GM23338 (cell line): Measurements from ENCODE around the gene CCN6. TPM values are rescaled to one million over a fixed set of nuclear protein-coding genes. Genes with fewer than 3 reads are reported as not detected.

Source experiments
- ATAC-seq: fragments of 200-7000 bp; cut with Tn5 transposase; 3 replicates; pipeline ENCODE4 v1.9.1; 2020
- DNase-seq: peaks from one replicate; pipeline ENCODE4 v3.0.0-alpha.2; 2015; ENCODE audit warnings: low spot score
- H2AFZ ChIP-seq: fragments of 200-600 bp; sonication (generic); 2 replicates; pipeline ENCODE4 v1.8.0; 2016; ENCODE audit warnings: antibody characterized with exemption, mild to moderate bottlenecking, moderate library complexity
- H3F3A ChIP-seq: fragments of 200-600 bp; sonication (generic); replicated peaks from 2 replicates; pipeline ENCODE4 v1.8.0; 2017; ENCODE audit warnings: antibody characterized with exemption, mixed run types, low read depth
- H3K27ac ChIP-seq: fragments of 200-600 bp; sonication (generic); 2 replicates; pipeline ENCODE4 v1.6.1; 2016; ENCODE audit warnings: low read depth
- H3K27me3 ChIP-seq: fragments of 200-600 bp; sonication (generic); 2 replicates; pipeline ENCODE4 v1.8.0; 2016; ENCODE audit warnings: mild to moderate bottlenecking, mixed run types, moderate library complexity; ENCODE audit not compliant: insufficient read depth
- H3K36me3 ChIP-seq: fragments of 200-600 bp; sonication (generic); 2 replicates; pipeline ENCODE4 v1.8.0; 2016; ENCODE audit warnings: mild to moderate bottlenecking; ENCODE audit not compliant: insufficient read depth
- H3K4me1 ChIP-seq: fragments of 200-600 bp; sonication (generic); 2 replicates; pipeline ENCODE4 v1.8.0; 2016; ENCODE audit warnings: mild to moderate bottlenecking, moderate library complexity; ENCODE audit not compliant: insufficient read depth
- H3K4me2 ChIP-seq: fragments of 200-600 bp; sonication (generic); 2 replicates; pipeline ENCODE4 v1.7.1; 2017; ENCODE audit warnings: mixed run types
- H3K4me3 ChIP-seq: fragments of 200-600 bp; sonication (generic); 2 replicates; pipeline ENCODE4 v1.6.1; 2016; ENCODE audit warnings: mixed run types
- H3K79me2 ChIP-seq: fragments of 200-600 bp; sonication (generic); replicated peaks from 2 replicates; pipeline ENCODE4 v1.8.0; 2017; ENCODE audit warnings: mild to moderate bottlenecking; ENCODE audit not compliant: insufficient read depth
- H3K9me2 ChIP-seq: fragments of 200-600 bp; sonication (generic); 2 replicates; pipeline ENCODE4 v1.8.0; 2017; ENCODE audit not compliant: insufficient read depth
- H4K20me1 ChIP-seq: fragments of 200-600 bp; sonication (generic); replicated peaks from 2 replicates; pipeline ENCODE4 v1.8.0; 2017; ENCODE audit warnings: mild to moderate bottlenecking; ENCODE audit not compliant: insufficient read depth
- H3K27ac Mint-ChIP-seq: 2 replicates; pipeline ENCODE4 v1.8.0; 2020; ENCODE audit warnings: inconsistent platforms, mild to moderate bottlenecking, moderate library complexity, mixed read lengths
- H3K27me3 Mint-ChIP-seq: 3 replicates; pipeline ENCODE4 v1.8.0; 2022; ENCODE audit warnings: low read depth, mild to moderate bottlenecking, moderate library complexity, mixed read lengths, inconsistent platforms; ENCODE audit not compliant: insufficient read depth, poor library complexity
- H3K36me3 Mint-ChIP-seq: 3 replicates; pipeline ENCODE4 v1.8.0; 2021; ENCODE audit warnings: low read depth, mild to moderate bottlenecking, inconsistent platforms, moderate library complexity, mixed read lengths
- H3K4me1 Mint-ChIP-seq: 3 replicates; pipeline ENCODE4 v1.8.0; 2020; ENCODE audit warnings: mild to moderate bottlenecking, inconsistent platforms, mixed read lengths
- H3K4me3 Mint-ChIP-seq: 3 replicates; pipeline ENCODE4 v1.8.0; 2021; ENCODE audit warnings: moderate library complexity, mild to moderate bottlenecking, inconsistent platforms, mixed read lengths
- H3K9me3 Mint-ChIP-seq: 3 replicates; pipeline ENCODE4 v1.8.0; 2020; ENCODE audit warnings: moderate library complexity, mild to moderate bottlenecking, inconsistent platforms, mixed read lengths
- CTCF ChIP-seq, 2 experiments: fragments of 200-600 bp in 1 of 2; sonication (generic) in 1 of 2; conservative IDR thresholded peaks; 2 replicates each; pipeline versions ENCODE4 v1.5.1 to v1.6.1; 2016 to 2017; ENCODE audit warnings: antibody characterized with exemption in 2 of 2, low read depth in 2 of 2, mild to moderate bottlenecking in 2 of 2, moderate library complexity in 1 of 2
- ETS1 ChIP-seq: IDR thresholded peaks from 2 replicates; pipeline ENCODE4 v1.6.1; 2016; ENCODE audit warnings: antibody characterized with exemption
- EZH2 ChIP-seq: fragments of 200-600 bp; sonication (generic); IDR thresholded peaks from one replicate; pipeline ENCODE4 v1.8.0; 2017; ENCODE audit warnings: antibody characterized with exemption, mild to moderate bottlenecking, low read depth; ENCODE audit not compliant: unreplicated experiment
- EZH2phosphoT487 ChIP-seq: fragments of 200-600 bp; sonication (generic); IDR thresholded peaks from one replicate; pipeline ENCODE4 v1.8.1; 2018; ENCODE audit warnings: antibody characterized with exemption; ENCODE audit not compliant: unreplicated experiment
- JUNB ChIP-seq: IDR thresholded peaks from one replicate; pipeline ENCODE4 v1.6.1; 2016; ENCODE audit warnings: antibody characterized with exemption; ENCODE audit not compliant: unreplicated experiment
- NANOG ChIP-seq: IDR thresholded peaks from 2 replicates; pipeline ENCODE4 v1.6.1; 2016; ENCODE audit warnings: antibody characterized with exemption, borderline replicate concordance
- POLR2AphosphoS5 ChIP-seq: IDR thresholded peaks from 2 replicates; pipeline ENCODE4 v1.6.1; 2016; ENCODE audit warnings: antibody characterized with exemption, low read depth
- REST ChIP-seq: IDR thresholded peaks from one replicate; pipeline ENCODE4 v1.6.1; 2018; ENCODE audit warnings: antibody characterized with exemption; ENCODE audit not compliant: unreplicated experiment
- ZNF114 ChIP-seq: fragments of 250-450 bp; sonication (Bioruptor Pico); IDR thresholded peaks from 2 replicates; pipeline ENCODE4 v1.5.0; 2020; ENCODE audit warnings: mild to moderate bottlenecking, moderate library complexity
- ZNF331 ChIP-seq: fragments of 250-450 bp; sonication (Bioruptor Pico); IDR thresholded peaks from 2 replicates; pipeline ENCODE4 v1.5.0; 2020; ENCODE audit warnings: low read depth, mild to moderate bottlenecking, moderate library complexity
- polyA plus RNA-seq: library from polyadenylated mRNA; unstranded; fragments of >200 nt; fragmentation: Nextera tagmentation; extraction: Ambion mirVana; gene quantifications from 2 replicates; pipeline ENCODE4 v1.2.1, GENCODE V29; 2016
- total RNA-seq: library from RNA; depleted of rRNA; stranded (reverse); fragments of >200 nt; shearing (Covaris generic); gene quantifications from 2 replicates; pipeline ENCODE4 v1.2.3, GENCODE V29; 2014

The CCN6 gene
- total and polyA plus RNA-seq, 2 experiments from 2014 or later: 0.65 TPM; not detected in 1

- TF ChIP-seq REST (no peak), ZNF114 (CRISPR knock-in tag) (no peak), EZH2phosphoT487 (no peak), ZNF331 (CRISPR knock-in tag) (no peak)
These were observed 4.7 kb upstream of the CCN6 start (continued) for GRCh38 chr6:112049026-112049799.

- Mint-ChIP-seq H3K9me3 (peaks cover 6% of the 10 kb centered on the region; the same call in 1 of the 3 replicates), H3K4me3 (no peak overlapping the region), H3K36me3 (no peaks in the 10 kb centered on the region), H3K27me3 (peaks cover 2% of the 10 kb centered on the region), H3K4me1 (no peaks in the 10 kb centered on the region), H3K27ac (no peak overlapping the region)
- Histone ChIP-seq H4K20me1 (no peaks in the 10 kb centered on the region), H3K4me3 (no peak overlapping the region), H3K9me2 (no peaks in the 10 kb centered on the region), H3K27me3 (no peaks in the 10 kb centered on the region), H3K4me2 (no peak overlapping the region), H3K4me1 (no peaks in the 10 kb centered on the region), H3F3A (no peaks in the 10 kb centered on the region), H3K27ac (no peak overlapping the region), H3K36me3 (no peaks in the 10 kb centered on the region), H3K79me2 (no peaks in the 10 kb centered on the region), H2AFZ (no peak overlapping the region)
- TF ChIP-seq REST (no peak), POLR2AphosphoS5 (no peak), JUNB (no peak), EZH2phosphoT487 (no peak), ZNF114 (CRISPR knock-in tag) (no peak), CTCF (conservative IDR thresholded peaks at IDR 0.05; ENCODE audit: low read depth in 2 of 2) (no peak), ETS1 (no peak), EZH2 (no peak), NANOG (no peak)
- DNase-seq (no peak), ATAC-seq (no peak)
These were observed 3.9 kb upstream of the CCN6 start for GRCh38 chr6:112049996-112050395.
